DND-41 (cell line): ENCODE data around the gene DBNDD2.

Experiments
- ATAC-seq: fragments of 200-7000 bp; cut with Tn5 transposase; 3 replicates; pipeline ENCODE4 v1.9.1; 2021; ENCODE audit warnings: low read depth; ENCODE audit not compliant: insufficient read depth
- DNase-seq: peaks from one replicate; pipeline ENCODE4 v3.0.0-alpha.2; 2020
- H2AFZ ChIP-seq: 2 replicates; pipeline ENCODE4 v1.6.0; 2012; ENCODE audit warnings: low read depth, low read length
- H3K27ac ChIP-seq: 2 replicates; pipeline ENCODE4 v1.5.1; 2012; ENCODE audit warnings: low read length, inconsistent platforms
- H3K27me3 ChIP-seq: fragments of 200-600 bp; sonication (generic); 2 replicates; pipeline ENCODE4 v1.6.0; 2012; ENCODE audit warnings: low read length, mild to moderate bottlenecking, inconsistent platforms; ENCODE audit not compliant: insufficient read depth, poor library complexity
- H3K36me3 ChIP-seq: 2 replicates; pipeline ENCODE4 v1.5.1; 2012; ENCODE audit warnings: low read length, inconsistent platforms; ENCODE audit not compliant: insufficient read depth
- H3K4me1 ChIP-seq: 2 replicates; pipeline ENCODE4 v1.5.1; 2012; ENCODE audit warnings: mild to moderate bottlenecking, low read length; ENCODE audit not compliant: insufficient read depth
- H3K4me2 ChIP-seq: 2 replicates; pipeline ENCODE4 v1.6.0; 2012; ENCODE audit warnings: mild to moderate bottlenecking, moderate library complexity, low read length, inconsistent platforms; ENCODE audit not compliant: insufficient read depth
- H3K4me3 ChIP-seq, 2 experiments: fragments of 200-600 bp in 1 of 2; shearing (Covaris generic) in 1 of 2; 2 replicates each; pipeline ENCODE4 v1.5.1; 2012 to 2016; ENCODE audit warnings: inconsistent platforms in 2 of 2, low read length in 2 of 2, mild to moderate bottlenecking in 2 of 2, low read depth in 1 of 2, moderate library complexity in 1 of 2
- H3K79me2 ChIP-seq: 2 replicates; pipeline ENCODE4 v1.6.0; 2012; ENCODE audit warnings: low read length, inconsistent platforms; ENCODE audit not compliant: insufficient read depth
- H3K9ac ChIP-seq: 2 replicates; pipeline ENCODE4 v1.6.0; 2012; ENCODE audit warnings: low read depth, mild to moderate bottlenecking, inconsistent platforms, low read length, moderate library complexity
- H3K9me3 ChIP-seq: 2 replicates; pipeline ENCODE4 v1.5.1; 2012; ENCODE audit warnings: low read length, moderate library complexity, mild to moderate bottlenecking, inconsistent platforms; ENCODE audit not compliant: insufficient read depth, severe bottlenecking
- H4K20me1 ChIP-seq: 2 replicates; pipeline ENCODE4 v1.6.0; 2012; ENCODE audit warnings: low read length; ENCODE audit not compliant: insufficient read depth
- CTCF ChIP-seq: IDR thresholded peaks from 2 replicates; pipeline ENCODE4 v1.5.1; 2012; ENCODE audit warnings: borderline replicate concordance, low read length, moderate library complexity, mild to moderate bottlenecking; ENCODE audit not compliant: poor library complexity, severe bottlenecking; ENCODE audit errors: extremely low read depth
- EZH2 ChIP-seq: IDR thresholded peaks from 3 replicates; pipeline ENCODE4 v1.6.1; 2012; ENCODE audit warnings: borderline replicate concordance, low read depth, mild to moderate bottlenecking, moderate library complexity, low read length, inconsistent platforms; ENCODE audit not compliant: severe bottlenecking

Gene DBNDD2

GRCh38 chr20:45394221-45395113 lies 13.6 kb upstream of the DBNDD2 start:
- no peak for TF ChIP-seq EZH2
- no peak for TF ChIP-seq CTCF
- H2AFZ ChIP-seq, result no peak overlapping the region
- H3K4me3 ChIP-seq, result no peak overlapping the region
- no peak overlapping the region for H3K9ac ChIP-seq
- DNase-seq, result no peak
- H3K79me2 ChIP-seq, result no peaks in the 10 kb centered on the region
- H3K27ac ChIP-seq, result no peak overlapping the region
- no peak overlapping the region for H3K4me2 ChIP-seq
- no peaks in the 10 kb centered on the region for H3K27me3 ChIP-seq
- H4K20me1 ChIP-seq, result no peaks in the 10 kb centered on the region
- H3K9me3 ChIP-seq, result no peaks in the 10 kb centered on the region
- no peak for ATAC-seq
- no peaks in the 10 kb centered on the region for H3K4me1 ChIP-seq
- 0 out of 2 replicates have a peak, but pooled peaks cover 3% of the 10 kb centered on the region for H3K36me3 ChIP-seq

- Histone ChIP-seq H3K4me3 (no peak overlapping the region), H3K27me3 (no peaks in the 10 kb centered on the region), H3K9me3 (peaks cover 5% of the 10 kb centered on the region), H3K4me2 (no peak overlapping the region), H3K4me1 (no peaks in the 10 kb centered on the region), H4K20me1 (no peaks in the 10 kb centered on the region), H3K27ac (no peak overlapping the region), H2AFZ (no peak overlapping the region), H3K79me2 (no peaks in the 10 kb centered on the region), H3K36me3 (0 out of 2 replicates have a peak, but pooled peaks cover 3% of the 10 kb centered on the region), H3K9ac (no peak overlapping the region)
- DNase-seq (no peak), ATAC-seq (no peak)
- no peak for TF ChIP-seq EZH2
- no peak for TF ChIP-seq CTCF
Observed at GRCh38 chr20:45395114-45395415, 13.0 kb upstream of the DBNDD2 start.

- Histone ChIP-seq H3K27ac (no peak overlapping the region), H2AFZ (no peak overlapping the region), H3K9ac (no peak overlapping the region), H3K4me3 (no peak overlapping the region), H4K20me1 (no peaks in the 10 kb centered on the region), H3K27me3 (no peaks in the 10 kb centered on the region), H3K79me2 (no peaks in the 10 kb centered on the region), H3K4me2 (no peak overlapping the region), H3K4me1 (no peaks in the 10 kb centered on the region), H3K36me3 (0 out of 2 replicates have a peak, but pooled peaks cover 3% of the 10 kb centered on the region), H3K9me3 (peaks cover 23% of the 10 kb centered on the region)
- TF ChIP-seq EZH2 (no peak), CTCF (no peak)
- DNase-seq (no peak), ATAC-seq (no peak)
Observed at GRCh38 chr20:45399018-45399417, 9.1 kb upstream of the DBNDD2 start.
